ENCODE measurements around the gene MX1. TPM values are rescaled to one million over a fixed set of nuclear protein-coding genes. Genes with fewer than 3 reads are reported as not detected.

The MX1 gene
- polyA plus RNA-seq, 1 donor from 2014 or later = 0.07 TPM

DNA sequence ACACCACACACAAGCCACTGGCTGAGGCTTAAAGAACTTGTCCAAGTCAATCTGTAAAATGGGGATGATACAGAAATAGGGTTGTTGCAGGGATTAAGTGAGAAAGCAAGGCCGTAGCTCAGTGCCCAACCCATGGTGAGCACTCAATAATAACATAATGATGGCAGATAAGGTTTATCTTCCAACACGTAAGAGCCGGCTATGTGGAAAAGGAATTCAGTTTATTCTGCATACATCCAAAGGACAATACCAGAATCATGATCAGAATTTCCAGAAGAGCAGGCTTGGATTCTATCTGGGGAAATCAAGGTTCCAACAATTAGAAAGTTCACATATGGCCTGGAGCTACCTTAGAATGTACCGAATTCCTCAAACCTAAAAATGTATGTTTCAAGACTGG lies 77.3 kb downstream of the MX1 start:
- Histone ChIP-seq H3K4me2 (ENCODE audit: low read length) (no peak overlapping the region), H3K9me2 (ENCODE audit: insufficient read depth, low read length) (no peaks in the 10 kb centered on the region), H3F3A (ENCODE audit: insufficient read depth, low read length, poor library complexity, severe bottlenecking) (no peaks in the 10 kb centered on the region), H3K4me3 (ENCODE audit: low read length) (no peak overlapping the region), H3K79me2 (replicated peaks; ENCODE audit: insufficient read depth, low read length) (no peaks in the 10 kb centered on the region), H3K27ac (ENCODE audit: low read length) (no peak overlapping the region), H3K9me3 (ENCODE audit: low read length) (peaks cover 6% of the 10 kb centered on the region), H2AFZ (ENCODE audit: low read depth, low read length) (no peak overlapping the region), H3K36me3 (ENCODE audit: insufficient read depth, low read length) (no peaks in the 10 kb centered on the region), H3K27me3 (ENCODE audit: insufficient read depth, low read depth, low read length) (peaks cover 43% of the 10 kb centered on the region), H3K9ac (ENCODE audit: low read length) (no peak overlapping the region), H4K20me1 (ENCODE audit: insufficient read depth) (no peaks in the 10 kb centered on the region)
- no peak for TF ChIP-seq EZH2 (IDR thresholded peaks at IDR 0.05; ENCODE audit: borderline replicate concordance, insufficient read depth, low read length, poor library complexity, severe bottlenecking)
- no peak for TF ChIP-seq TAF1 (IDR thresholded peaks at IDR 0.05; ENCODE audit: low read depth)
- no peak for TF ChIP-seq SMC3 (conservative IDR thresholded peaks at IDR 0.05; ENCODE audit: poor library complexity)

DNA sequence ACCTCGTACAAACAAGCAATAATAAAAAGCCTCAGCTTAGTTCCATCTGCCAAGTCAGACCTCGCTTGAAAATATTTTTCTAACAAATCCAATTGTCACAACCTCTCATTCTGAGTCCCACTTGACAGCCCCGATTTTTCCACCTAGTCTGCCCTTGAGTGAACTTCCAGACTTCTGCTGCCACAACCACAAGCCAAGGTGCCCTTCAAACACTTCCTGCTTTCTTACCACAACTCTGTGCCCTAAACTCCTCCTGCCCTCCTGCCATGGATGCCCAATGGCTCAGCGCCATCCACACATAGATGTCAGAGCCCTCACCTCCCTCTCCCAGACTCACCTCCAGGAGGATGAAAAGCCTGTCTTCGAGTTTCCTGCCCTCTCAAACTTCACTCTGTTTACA lies 78.0 kb downstream of the MX1 start:
- H3K27ac ChIP-seq (ENCODE audit: low read length) = no peak overlapping the region
- no peaks in the 10 kb centered on the region for H3K36me3 ChIP-seq (ENCODE audit: insufficient read depth, low read length)
- peaks cover 50% of the 10 kb centered on the region for H3K27me3 ChIP-seq (ENCODE audit: insufficient read depth, low read depth, low read length)
- H3K9ac ChIP-seq (ENCODE audit: low read length) = no peak overlapping the region
- no peaks in the 10 kb centered on the region for H3K79me2 ChIP-seq (replicated peaks; ENCODE audit: insufficient read depth, low read length)
- TF ChIP-seq TAF1 (IDR thresholded peaks at IDR 0.05; ENCODE audit: low read depth) (no peak), EP300 (conservative IDR thresholded peaks at IDR 0.05; ENCODE audit: poor library complexity, severe bottlenecking) (no peak), MXI1 (conservative IDR thresholded peaks at IDR 0.05; ENCODE audit: poor library complexity, severe bottlenecking) (no peak), SMC3 (conservative IDR thresholded peaks at IDR 0.05; ENCODE audit: poor library complexity) (no peak), RAD21 (conservative IDR thresholded peaks at IDR 0.05) (no peak), POLR2AphosphoS5 (IDR thresholded peaks at IDR 0.05) (no peak), EZH2 (IDR thresholded peaks at IDR 0.05; ENCODE audit: borderline replicate concordance, insufficient read depth, low read length, poor library complexity, severe bottlenecking) (no peak)
- TF ChIP-seq, protein P1, sequence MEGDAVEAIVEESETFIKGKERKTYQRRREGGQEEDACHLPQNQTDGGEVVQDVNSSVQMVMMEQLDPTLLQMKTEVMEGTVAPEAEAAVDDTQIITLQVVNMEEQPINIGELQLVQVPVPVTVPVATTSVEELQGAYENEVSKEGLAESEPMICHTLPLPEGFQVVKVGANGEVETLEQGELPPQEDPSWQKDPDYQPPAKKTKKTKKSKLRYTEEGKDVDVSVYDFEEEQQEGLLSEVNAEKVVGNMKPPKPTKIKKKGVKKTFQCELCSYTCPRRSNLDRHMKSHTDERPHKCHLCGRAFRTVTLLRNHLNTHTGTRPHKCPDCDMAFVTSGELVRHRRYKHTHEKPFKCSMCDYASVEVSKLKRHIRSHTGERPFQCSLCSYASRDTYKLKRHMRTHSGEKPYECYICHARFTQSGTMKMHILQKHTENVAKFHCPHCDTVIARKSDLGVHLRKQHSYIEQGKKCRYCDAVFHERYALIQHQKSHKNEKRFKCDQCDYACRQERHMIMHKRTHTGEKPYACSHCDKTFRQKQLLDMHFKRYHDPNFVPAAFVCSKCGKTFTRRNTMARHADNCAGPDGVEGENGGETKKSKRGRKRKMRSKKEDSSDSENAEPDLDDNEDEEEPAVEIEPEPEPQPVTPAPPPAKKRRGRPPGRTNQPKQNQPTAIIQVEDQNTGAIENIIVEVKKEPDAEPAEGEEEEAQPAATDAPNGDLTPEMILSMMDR (IDR thresholded peaks at IDR 0.05; ENCODE audit: poor library complexity, severe bottlenecking) = no peak
- TF ChIP-seq, protein P2, sequence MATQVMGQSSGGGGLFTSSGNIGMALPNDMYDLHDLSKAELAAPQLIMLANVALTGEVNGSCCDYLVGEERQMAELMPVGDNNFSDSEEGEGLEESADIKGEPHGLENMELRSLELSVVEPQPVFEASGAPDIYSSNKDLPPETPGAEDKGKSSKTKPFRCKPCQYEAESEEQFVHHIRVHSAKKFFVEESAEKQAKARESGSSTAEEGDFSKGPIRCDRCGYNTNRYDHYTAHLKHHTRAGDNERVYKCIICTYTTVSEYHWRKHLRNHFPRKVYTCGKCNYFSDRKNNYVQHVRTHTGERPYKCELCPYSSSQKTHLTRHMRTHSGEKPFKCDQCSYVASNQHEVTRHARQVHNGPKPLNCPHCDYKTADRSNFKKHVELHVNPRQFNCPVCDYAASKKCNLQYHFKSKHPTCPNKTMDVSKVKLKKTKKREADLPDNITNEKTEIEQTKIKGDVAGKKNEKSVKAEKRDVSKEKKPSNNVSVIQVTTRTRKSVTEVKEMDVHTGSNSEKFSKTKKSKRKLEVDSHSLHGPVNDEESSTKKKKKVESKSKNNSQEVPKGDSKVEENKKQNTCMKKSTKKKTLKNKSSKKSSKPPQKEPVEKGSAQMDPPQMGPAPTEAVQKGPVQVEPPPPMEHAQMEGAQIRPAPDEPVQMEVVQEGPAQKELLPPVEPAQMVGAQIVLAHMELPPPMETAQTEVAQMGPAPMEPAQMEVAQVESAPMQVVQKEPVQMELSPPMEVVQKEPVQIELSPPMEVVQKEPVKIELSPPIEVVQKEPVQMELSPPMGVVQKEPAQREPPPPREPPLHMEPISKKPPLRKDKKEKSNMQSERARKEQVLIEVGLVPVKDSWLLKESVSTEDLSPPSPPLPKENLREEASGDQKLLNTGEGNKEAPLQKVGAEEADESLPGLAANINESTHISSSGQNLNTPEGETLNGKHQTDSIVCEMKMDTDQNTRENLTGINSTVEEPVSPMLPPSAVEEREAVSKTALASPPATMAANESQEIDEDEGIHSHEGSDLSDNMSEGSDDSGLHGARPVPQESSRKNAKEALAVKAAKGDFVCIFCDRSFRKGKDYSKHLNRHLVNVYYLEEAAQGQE (IDR thresholded peaks at IDR 0.05; ENCODE audit: borderline replicate concordance) = no peak
- peaks cover 6% of the 10 kb centered on the region for H3K9me3 ChIP-seq (ENCODE audit: low read length)
- H4K20me1 ChIP-seq (ENCODE audit: insufficient read depth) = no peaks in the 10 kb centered on the region
- H3K9me2 ChIP-seq (ENCODE audit: insufficient read depth, low read length) = no peaks in the 10 kb centered on the region
- no peak overlapping the region for H2AFZ ChIP-seq (ENCODE audit: low read depth, low read length)
- H3K4me3 ChIP-seq (ENCODE audit: low read length) = no peak overlapping the region
- H3F3A ChIP-seq (ENCODE audit: insufficient read depth, low read length, poor library complexity, severe bottlenecking) = no peaks in the 10 kb centered on the region
- no peak overlapping the region for H3K4me2 ChIP-seq (ENCODE audit: low read length)
